ENCODE results near the gene C7orf57. TPM values are rescaled to one million over a fixed set of nuclear protein-coding genes. Genes with fewer than 3 reads are reported as not detected.

C7orf57 gene
- total and polyA plus RNA-seq, 4 donors, result not detected

GRCh38 chr7:48090095-48090805 is 54.9 kb downstream of the C7orf57 start:
- intact Hi-C loops (cut with DNase I), result loop anchor here in 1 of 2 donors (5.0 kb wide), 1 partner anchor 53 kb away; the partner anchor contains the start of gene C7orf57
- ATAC-seq (ENCODE audit: low FRiP score) (no peak), DNase-seq (peak in 1 of 2 donors; percentile 82)
- Histone ChIP-seq H3K27me3 (ENCODE audit: control insufficient read depth in 1 of 2, insufficient read depth in 2 of 2, low read length in 1 of 2) (no peaks in the 10 kb centered on the region), H3K27ac (ENCODE audit: low read depth in 1 of 2, low read length in 2 of 2) (no peak overlapping the region), H3K9me3 (ENCODE audit: control insufficient read depth, low read length) (no peaks in the 10 kb centered on the region), H3K4me1 (ENCODE audit: control insufficient read depth in 1 of 2, insufficient read depth in 2 of 2, low read length in 2 of 2) (no peaks in the 10 kb centered on the region), H3K36me3 (ENCODE audit: control insufficient read depth in 1 of 2, insufficient read depth in 2 of 2, low read length in 1 of 2) (no peaks in the 10 kb centered on the region), H3K4me3 (ENCODE audit: low read length in 2 of 2) (no peak overlapping the region)
- 91 to 92% methylated on average over 28 of the region's 28 CpGs for WGBS, 2 donors

DNA sequence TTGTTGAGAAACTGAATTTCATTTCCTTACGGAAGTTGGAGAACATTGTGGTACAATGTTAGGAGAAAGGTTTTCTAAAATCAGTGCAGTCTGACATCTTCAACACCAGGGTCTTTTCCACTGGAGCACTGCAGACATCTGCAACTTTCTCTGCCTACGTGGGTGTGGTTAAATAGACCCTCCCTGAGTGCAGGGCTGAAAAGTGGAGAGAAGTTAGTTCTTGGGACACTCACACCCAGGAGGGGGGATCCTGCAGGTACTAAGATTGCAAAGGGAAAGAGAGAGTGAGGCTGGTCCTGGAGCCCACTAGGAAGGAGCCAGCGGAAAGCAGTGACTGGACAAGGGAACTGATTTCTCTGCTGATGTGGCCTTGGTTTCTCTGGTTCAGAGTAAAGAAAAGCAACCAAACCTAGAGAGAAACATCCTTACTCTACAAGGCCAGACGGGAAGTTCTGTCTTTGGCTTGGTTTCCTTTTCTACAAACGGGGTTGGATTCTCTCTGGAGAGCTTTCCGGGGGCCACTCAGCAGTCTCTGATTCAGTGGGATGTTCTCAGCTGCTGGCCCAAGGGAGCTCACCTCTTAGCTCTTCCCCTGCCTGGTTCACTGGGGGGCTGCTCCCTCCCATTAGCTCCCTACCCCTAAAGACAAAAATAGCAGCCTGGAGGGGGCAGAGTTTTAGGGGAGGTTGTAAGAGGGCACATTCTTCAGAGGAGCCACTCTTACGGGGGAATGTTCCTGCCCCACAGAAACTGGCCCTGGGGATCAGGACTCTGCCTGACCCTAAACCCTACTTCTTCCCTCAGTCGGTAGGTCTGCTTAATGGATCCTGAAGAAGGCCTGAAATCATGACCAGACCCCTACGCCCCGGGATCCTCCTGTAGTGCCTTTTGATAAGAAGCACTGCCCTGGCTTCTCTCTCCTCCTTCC is 56.4 kb downstream of the C7orf57 start:
- H3K4me1 ChIP-seq (ENCODE audit: control insufficient read depth in 1 of 2, insufficient read depth in 2 of 2, low read length in 2 of 2), result no peaks in the 10 kb centered on the region
- H3K27ac ChIP-seq (ENCODE audit: low read depth in 1 of 2, low read length in 2 of 2), result no peak overlapping the region
- no peaks in the 10 kb centered on the region for H3K36me3 ChIP-seq (ENCODE audit: control insufficient read depth in 1 of 2, insufficient read depth in 2 of 2, low read length in 1 of 2)
- no peak for ATAC-seq (ENCODE audit: low FRiP score)
- H3K27me3 ChIP-seq (ENCODE audit: control insufficient read depth in 1 of 2, insufficient read depth in 2 of 2, low read length in 1 of 2), result no peaks in the 10 kb centered on the region
- no peaks in the 10 kb centered on the region for H3K9me3 ChIP-seq (ENCODE audit: control insufficient read depth, low read length)
- intact Hi-C loops (cut with DNase I), result loop anchor here in 1 of 2 donors (5.0 kb wide), 1 partner anchor 54 kb away; the partner anchor contains the start of gene C7orf57
- WGBS, 2 donors, result 80 to 88% methylated on average over 10 of the region's 10 CpGs
- DNase-seq, result no peak
- no peak overlapping the region for H3K4me3 ChIP-seq (ENCODE audit: low read length in 2 of 2)

GRCh38 chr7:48094861-48095293 is 59.5 kb downstream of the C7orf57 start:
- Histone ChIP-seq H3K27ac (ENCODE audit: low read depth in 1 of 2, low read length in 2 of 2) (peak overlapping the region in 1 of 2 donors; percentile 47), H3K36me3 (ENCODE audit: control insufficient read depth in 1 of 2, insufficient read depth in 2 of 2, low read length in 1 of 2) (no peaks in the 10 kb centered on the region), H3K27me3 (ENCODE audit: control insufficient read depth in 1 of 2, insufficient read depth in 2 of 2, low read length in 1 of 2) (no peaks in the 10 kb centered on the region), H3K4me1 (ENCODE audit: control insufficient read depth in 1 of 2, insufficient read depth in 2 of 2, low read length in 2 of 2) (no peaks in the 10 kb centered on the region), H3K9me3 (ENCODE audit: control insufficient read depth, low read length) (no peaks in the 10 kb centered on the region), H3K4me3 (ENCODE audit: low read length in 2 of 2) (no peak overlapping the region)
- intact Hi-C loops (cut with DNase I), result loop anchor here (5.0 kb wide), 2 partner anchors 58 to 118 kb away; partner anchors contain the start of genes C7orf57 (in 1 of the 2) and HUS1 (in 1 of the 2)
- 14 to 19% methylated on average over 3 of the region's 3 CpGs for WGBS, 2 donors
- DNase-seq (no peak), ATAC-seq (ENCODE audit: low FRiP score) (no peak)

DNA sequence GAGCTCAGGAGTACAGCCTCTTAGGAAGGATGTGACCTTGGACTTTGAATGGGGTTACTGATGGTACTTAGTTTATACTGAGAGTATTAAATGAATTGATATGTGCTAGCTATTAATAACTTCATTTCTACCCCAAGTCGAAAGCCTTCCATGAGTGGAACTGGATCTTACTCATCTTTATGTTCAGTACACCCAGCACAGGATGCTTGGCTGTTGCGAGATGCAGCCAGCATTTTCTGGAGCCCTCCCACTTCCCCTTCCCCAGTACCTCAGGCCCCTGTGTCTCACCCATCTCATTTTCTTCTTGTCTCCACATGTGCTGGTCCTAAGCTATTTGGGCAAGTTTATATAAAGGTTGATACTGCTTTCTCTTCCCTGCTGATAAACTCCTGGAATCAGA is 60.9 kb downstream of the C7orf57 start:
- DNase-seq (no peak), ATAC-seq (ENCODE audit: low FRiP score) (no peak)
- Histone ChIP-seq H3K27ac (ENCODE audit: low read depth in 1 of 2, low read length in 2 of 2) (no peak overlapping the region), H3K4me1 (ENCODE audit: control insufficient read depth in 1 of 2, insufficient read depth in 2 of 2, low read length in 2 of 2) (no peaks in the 10 kb centered on the region), H3K4me3 (ENCODE audit: low read length in 2 of 2) (no peak overlapping the region), H3K9me3 (ENCODE audit: control insufficient read depth, low read length) (no peaks in the 10 kb centered on the region), H3K27me3 (ENCODE audit: control insufficient read depth in 1 of 2, insufficient read depth in 2 of 2, low read length in 1 of 2) (no peaks in the 10 kb centered on the region), H3K36me3 (ENCODE audit: control insufficient read depth in 1 of 2, insufficient read depth in 2 of 2, low read length in 1 of 2) (no peaks in the 10 kb centered on the region)
- intact Hi-C loops (cut with DNase I), result loop anchor here in 1 of 2 donors (5.0 kb wide), 1 partner anchor 119 kb away; the partner anchor contains the start of gene HUS1
- 91 to 93% methylated on average over 2 of the region's 2 CpGs for WGBS, 2 donors

DNA sequence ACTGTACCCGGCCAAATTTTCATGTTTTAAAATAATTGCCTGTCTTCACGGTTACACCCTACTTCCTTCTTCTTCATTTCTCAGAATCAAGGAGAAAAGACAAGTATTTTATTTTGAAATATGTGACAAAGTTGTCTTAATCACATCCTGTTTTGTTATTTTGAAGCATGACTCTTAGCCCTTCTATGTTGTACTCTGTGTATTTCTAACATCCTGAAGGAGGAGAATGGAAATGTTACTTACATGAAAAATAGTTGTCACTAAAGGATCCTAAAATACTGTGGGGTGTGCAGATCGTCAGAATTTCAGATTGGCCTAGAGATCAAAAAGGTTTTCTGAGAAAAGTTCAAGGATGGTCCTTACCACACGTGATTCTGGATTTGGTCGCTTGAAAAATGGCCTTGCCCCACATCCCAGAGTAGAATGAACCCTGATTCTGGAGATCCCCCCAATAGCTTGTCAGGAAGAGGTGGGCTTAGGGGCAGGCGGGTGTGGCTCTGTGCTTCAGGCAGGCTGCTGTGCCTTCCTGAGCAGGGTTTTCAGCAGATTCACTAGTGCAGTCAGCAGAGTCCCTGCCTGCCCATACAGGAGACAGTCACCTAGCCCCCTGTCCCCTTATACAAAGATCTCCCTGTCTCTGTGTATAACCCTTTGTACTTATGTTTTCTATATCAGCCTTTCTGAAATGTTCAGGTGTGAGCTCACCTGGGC is 62.3 kb downstream of the C7orf57 start:
- no peak for DNase-seq
- no peaks in the 10 kb centered on the region for H3K4me1 ChIP-seq (ENCODE audit: control insufficient read depth in 1 of 2, insufficient read depth in 2 of 2, low read length in 2 of 2)
- 65 to 75% methylated on average over 6 of the region's 6 CpGs for WGBS, 2 donors
- H3K4me3 ChIP-seq (ENCODE audit: low read length in 2 of 2), result no peak overlapping the region
- no peaks in the 10 kb centered on the region for H3K36me3 ChIP-seq (ENCODE audit: control insufficient read depth in 1 of 2, insufficient read depth in 2 of 2, low read length in 1 of 2)
- ATAC-seq (ENCODE audit: low FRiP score), result no peak
- intact Hi-C loops (cut with DNase I), result loop anchor here in 1 of 2 donors (5.0 kb wide), 1 partner anchor 120 kb away; the partner anchor contains the start of gene HUS1
- no peaks in the 10 kb centered on the region for H3K9me3 ChIP-seq (ENCODE audit: control insufficient read depth, low read length)
- H3K27ac ChIP-seq (ENCODE audit: low read depth in 1 of 2, low read length in 2 of 2), result no peak overlapping the region
- H3K27me3 ChIP-seq (ENCODE audit: control insufficient read depth in 1 of 2, insufficient read depth in 2 of 2, low read length in 1 of 2), result no peaks in the 10 kb centered on the region

DNA sequence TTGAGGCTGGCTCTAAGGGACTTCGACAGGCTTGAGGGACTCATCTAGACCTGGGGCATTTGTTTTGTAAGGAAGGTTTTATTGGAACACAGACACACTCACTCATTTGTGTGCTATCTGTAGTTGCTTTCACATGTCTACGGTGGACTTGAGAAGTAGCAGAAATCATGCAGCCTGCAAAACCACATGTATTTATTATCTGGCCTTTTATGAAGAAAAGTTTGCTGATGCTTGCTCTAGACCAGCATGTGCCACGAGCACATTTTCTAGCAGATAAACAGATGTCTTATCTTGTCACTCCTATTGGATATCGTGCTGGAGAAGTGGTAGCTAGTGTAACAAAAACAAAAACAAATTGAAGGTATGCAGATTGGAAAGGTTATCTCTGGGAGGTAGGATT is 63.5 kb downstream of the C7orf57 start:
- Histone ChIP-seq H3K9me3 (ENCODE audit: control insufficient read depth, low read length) (no peaks in the 10 kb centered on the region), H3K27ac (ENCODE audit: low read depth in 1 of 2, low read length in 2 of 2) (no peak overlapping the region), H3K4me1 (ENCODE audit: control insufficient read depth in 1 of 2, insufficient read depth in 2 of 2, low read length in 2 of 2) (no peaks in the 10 kb centered on the region), H3K4me3 (ENCODE audit: low read length in 2 of 2) (no peak overlapping the region), H3K27me3 (ENCODE audit: control insufficient read depth in 1 of 2, insufficient read depth in 2 of 2, low read length in 1 of 2) (no peaks in the 10 kb centered on the region), H3K36me3 (ENCODE audit: control insufficient read depth in 1 of 2, insufficient read depth in 2 of 2, low read length in 1 of 2) (peaks cover 0 to 2% of the 10 kb centered on the region in 2 donors)
- ATAC-seq (ENCODE audit: low FRiP score), result no peak
- intact Hi-C loops (cut with DNase I), result loop anchor here in 1 of 2 donors (5.0 kb wide), 1 partner anchor 122 kb away; the partner anchor contains the start of gene HUS1
- DNase-seq, result no peak
- WGBS, 2 donors, result 57 to 60% methylated on average over 4 of the region's 4 CpGs

- peaks cover 0 to 2% of the 10 kb centered on the region in 2 donors for H3K36me3 ChIP-seq (ENCODE audit: control insufficient read depth in 1 of 2, insufficient read depth in 2 of 2, low read length in 1 of 2)
- no peak for ATAC-seq (ENCODE audit: low FRiP score)
- DNase-seq, result no peak
- no peak overlapping the region for H3K4me3 ChIP-seq (ENCODE audit: low read length in 2 of 2)
- no peaks in the 10 kb centered on the region for H3K4me1 ChIP-seq (ENCODE audit: control insufficient read depth in 1 of 2, insufficient read depth in 2 of 2, low read length in 2 of 2)
- intact Hi-C loops (cut with DNase I), result loop anchor here in 1 of 2 donors (5.0 kb wide), 1 partner anchor 122 kb away; the partner anchor contains the start of gene HUS1
- no peaks in the 10 kb centered on the region for H3K9me3 ChIP-seq (ENCODE audit: control insufficient read depth, low read length)
- 79 to 86% methylated on average over 3 of the region's 3 CpGs for WGBS, 2 donors
- H3K27ac ChIP-seq (ENCODE audit: low read depth in 1 of 2, low read length in 2 of 2), result no peak overlapping the region
- no peaks in the 10 kb centered on the region for H3K27me3 ChIP-seq (ENCODE audit: control insufficient read depth in 1 of 2, insufficient read depth in 2 of 2, low read length in 1 of 2)
Observed at GRCh38 chr7:48099781-48100180, 64.4 kb downstream of the C7orf57 start.

DNA sequence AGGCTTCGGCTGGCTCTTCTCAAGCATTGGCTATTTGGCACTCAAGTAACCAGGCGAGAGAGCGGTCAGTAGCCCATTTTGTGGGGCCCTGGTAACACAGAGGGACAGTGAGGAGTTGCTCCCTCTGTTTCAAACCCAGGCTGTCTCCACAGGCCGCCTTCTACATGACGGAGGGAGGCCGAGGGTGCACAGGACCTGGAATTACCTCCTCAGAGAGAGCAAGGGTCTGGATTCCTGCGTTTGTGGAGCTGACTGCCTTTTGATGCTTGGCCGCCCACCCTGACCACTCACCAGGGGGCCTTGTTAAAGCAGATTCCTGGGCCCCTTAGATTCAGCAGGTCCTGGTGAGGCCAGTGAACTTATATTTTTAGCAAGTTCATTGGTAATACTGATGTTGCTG is 66.0 kb downstream of the C7orf57 start:
- DNase-seq, result no peak
- Histone ChIP-seq H3K36me3 (ENCODE audit: control insufficient read depth in 1 of 2, insufficient read depth in 2 of 2, low read length in 1 of 2) (peaks cover 0 to 2% of the 10 kb centered on the region in 2 donors), H3K27me3 (ENCODE audit: control insufficient read depth in 1 of 2, insufficient read depth in 2 of 2, low read length in 1 of 2) (no peaks in the 10 kb centered on the region), H3K27ac (ENCODE audit: low read depth in 1 of 2, low read length in 2 of 2) (no peak overlapping the region), H3K4me3 (ENCODE audit: low read length in 2 of 2) (no peak overlapping the region), H3K4me1 (ENCODE audit: control insufficient read depth in 1 of 2, insufficient read depth in 2 of 2, low read length in 2 of 2) (no peaks in the 10 kb centered on the region), H3K9me3 (ENCODE audit: control insufficient read depth, low read length) (no peaks in the 10 kb centered on the region)
- intact Hi-C loops (cut with DNase I), result no loop called here
- no peak for ATAC-seq (ENCODE audit: low FRiP score)
- 97 to 98% methylated on average over 8 of the region's 8 CpGs for WGBS, 2 donors

All from aorta (tissue), 5 donors.